HepG2 (cell line): ENCODE data around the gene PAQR7. TPM values are rescaled to one million over a fixed set of nuclear protein-coding genes. Genes with fewer than 3 reads are reported as not detected.

Experiments
- CBX2 ChIP-seq, 2 experiments: fragments of 200-600 bp in 1 of 2; sonication (generic); formaldehyde crosslinking in 1 of 2; IDR thresholded peaks; 2 replicates each; pipeline versions ENCODE4 v1.7.0 to v1.8.1; 2018 to 2022; ENCODE audit warnings: low read depth in 2 of 2, low read length in 1 of 2, mild to moderate bottlenecking in 1 of 2, missing genetic modification reagents in 1 of 2
- CHD4 ChIP-seq: fragments of 200-600 bp; sonication (generic); IDR thresholded peaks from 2 replicates; pipeline ENCODE4 v1.7.0; 2017; ENCODE audit warnings: mild to moderate bottlenecking, low read length, borderline replicate concordance
- DNMT1 ChIP-seq: sonication (generic); formaldehyde crosslinking; IDR thresholded peaks from 2 replicates; pipeline ENCODE4 v1.5.1; 2020; ENCODE audit warnings: mild to moderate bottlenecking, missing genetic modification reagents
- FUBP1 ChIP-seq: sonication (generic); formaldehyde crosslinking; IDR thresholded peaks from 2 replicates; pipeline ENCODE4 v1.5.1; 2020; ENCODE audit warnings: missing genetic modification reagents, mild to moderate bottlenecking, borderline replicate concordance
- RELA ChIP-seq: sonication (generic); formaldehyde crosslinking; IDR thresholded peaks from 2 replicates; pipeline ENCODE4 v1.4.0; 2020; ENCODE audit warnings: missing genetic modification reagents
- ZBED4 ChIP-seq: sonication (generic); formaldehyde crosslinking; IDR thresholded peaks from 2 replicates; pipeline ENCODE4 v1.4.0; 2020; ENCODE audit warnings: missing genetic modification reagents, borderline replicate concordance
- ZBTB33 ChIP-seq: sonication (generic); formaldehyde crosslinking; IDR thresholded peaks from 2 replicates; pipeline ENCODE4 v1.4.0; 2020; ENCODE audit warnings: missing genetic modification reagents
- ZBTB49 ChIP-seq: sonication (generic); formaldehyde crosslinking; IDR thresholded peaks from 2 replicates; pipeline ENCODE4 v1.4.0; 2020; ENCODE audit warnings: missing genetic modification reagents, borderline replicate concordance
- ZC3H4 ChIP-seq: sonication (generic); formaldehyde crosslinking; IDR thresholded peaks from 2 replicates; pipeline ENCODE4 v1.4.0; 2020; ENCODE audit warnings: missing genetic modification reagents, borderline replicate concordance
- ZNF432 ChIP-seq: sonication (generic); formaldehyde crosslinking; IDR thresholded peaks from 2 replicates; pipeline ENCODE4 v1.5.0; 2020; ENCODE audit warnings: missing genetic modification reagents, mild to moderate bottlenecking, borderline replicate concordance
- ZNF446 ChIP-seq: sonication (generic); formaldehyde crosslinking; IDR thresholded peaks from 2 replicates; pipeline ENCODE4 v1.5.0; 2020; ENCODE audit warnings: mild to moderate bottlenecking, missing genetic modification reagents
- ZNF547 ChIP-seq: sonication (generic); formaldehyde crosslinking; IDR thresholded peaks from 2 replicates; pipeline ENCODE4 v1.5.1; 2020; ENCODE audit warnings: mild to moderate bottlenecking, missing genetic modification reagents
- ZNF564 ChIP-seq: sonication (generic); formaldehyde crosslinking; IDR thresholded peaks from 2 replicates; pipeline ENCODE4 v1.8.1; 2023; ENCODE audit warnings: mild to moderate bottlenecking, missing genetic modification reagents
- ZNF589 ChIP-seq: sonication (generic); formaldehyde crosslinking; conservative IDR thresholded peaks from 2 replicates; pipeline ENCODE4 v1.8.0; 2022; ENCODE audit warnings: mild to moderate bottlenecking, moderate library complexity, missing genetic modification reagents
- ZNF660 ChIP-seq: sonication (generic); formaldehyde crosslinking; IDR thresholded peaks from 2 replicates; pipeline ENCODE4 v1.5.1; 2020; ENCODE audit warnings: mild to moderate bottlenecking, low read depth, missing genetic modification reagents, borderline replicate concordance
- ZNF746 ChIP-seq: sonication (generic); formaldehyde crosslinking; IDR thresholded peaks from 2 replicates; pipeline ENCODE4 v1.8.0; 2022; ENCODE audit warnings: mild to moderate bottlenecking, missing genetic modification reagents
- ZNF782 ChIP-seq: sonication (generic); formaldehyde crosslinking; IDR thresholded peaks from 2 replicates; pipeline ENCODE4 v1.4.0; 2020; ENCODE audit warnings: missing genetic modification reagents, mild to moderate bottlenecking, borderline replicate concordance
- polyA plus RNA-seq, 8 experiments: library from polyadenylated mRNA; depleted of rRNA in 3 of 8; stranded (reverse) in 7 of 8; unstranded in 1 of 8; fragments of >200 nt; fragmentation: Illumina TruSeq in 4 of 8; extraction: Trizol in 4 of 8; gene quantifications; 2 replicates each; pipeline versions ENCODE4 v1.2.1 to v1.2.3, GENCODE V29; 2011 to 2016; ENCODE audit warnings: low read depth in 4 of 8, missing spikeins in 1 of 8, mixed read lengths in 1 of 8; ENCODE audit not compliant: insufficient read depth in 1 of 8
- total RNA-seq, 5 experiments: library from RNA; depleted of rRNA; stranded (reverse); fragments of >200 nt; fragmentation: Illumina TruSeq; extraction: Trizol; gene quantifications; 2 replicates each; pipeline ENCODE4 v1.2.3, GENCODE V29; 2016; ENCODE audit warnings: low read depth in 1 of 5

The PAQR7 gene
- total and polyA plus RNA-seq, 2 of the 13 experiments (the other 11 are each of a cell fraction or from before 2014, with no cell fraction given) = 13.2 to 16.6 TPM

- TF ChIP-seq FUBP1 (no peak), CHD4 (no peak), ZC3H4 (CRISPR knock-in tag) (no peak), ZNF432 (CRISPR knock-in tag) (no peak), ZNF660 (CRISPR knock-in tag) (0 out of 2 replicates have a peak, but pooled peaks have one; percentile 17), ZNF589 (CRISPR knock-in tag) (0 out of 2 replicates have a peak, but pooled peaks have one; percentile 67), ZBED4 (CRISPR knock-in tag) (0 out of 2 replicates have a peak, but pooled peaks have one; percentile 74), ZBTB49 (CRISPR knock-in tag) (0 out of 2 replicates have a peak, but pooled peaks have one; percentile 24), DNMT1 (CRISPR knock-in tag) (no peak), ZNF782 (CRISPR knock-in tag) (peak; percentile 95; the same call in 1 of the 2 replicates), CBX2 (IDR thresholded peaks at IDR 0.05; ENCODE audit: low read depth, low read length) (no peak), CBX2 (CRISPR knock-in tag; IDR thresholded peaks at IDR 0.05; ENCODE audit: low read depth) (0 out of 2 replicates have a peak, but pooled peaks have one; percentile 50), ZBTB33 (no peak; the same call in 1 of the 2 replicates), RELA (CRISPR knock-in tag) (no peak), ZNF446 (CRISPR knock-in tag) (peak; percentile 96; the same call in 1 of the 2 replicates), ZNF564 (CRISPR knock-in tag) (peak; percentile 68; the same call in 1 of the 2 replicates), ZNF746 (peak; percentile 70; the same call in 1 of the 2 replicates), ZNF547 (peak; percentile 86; the same call in 1 of the 2 replicates)
Observed at GRCh38 chr1:25875154-25875855, at the start of gene PAQR7 (continued).
